ENCODE measurements around the gene TRPM3.

TRPM3 gene

GRCh38 chr9:70817311-70817710 is 304.1 kb downstream of the TRPM3 start:
- no peak for DNase-seq (ENCODE audit: low read depth)
- H3K4me3 ChIP-seq (ENCODE audit: low read depth, low read length), result no peak overlapping the region
- TF ChIP-seq, protein P1, sequence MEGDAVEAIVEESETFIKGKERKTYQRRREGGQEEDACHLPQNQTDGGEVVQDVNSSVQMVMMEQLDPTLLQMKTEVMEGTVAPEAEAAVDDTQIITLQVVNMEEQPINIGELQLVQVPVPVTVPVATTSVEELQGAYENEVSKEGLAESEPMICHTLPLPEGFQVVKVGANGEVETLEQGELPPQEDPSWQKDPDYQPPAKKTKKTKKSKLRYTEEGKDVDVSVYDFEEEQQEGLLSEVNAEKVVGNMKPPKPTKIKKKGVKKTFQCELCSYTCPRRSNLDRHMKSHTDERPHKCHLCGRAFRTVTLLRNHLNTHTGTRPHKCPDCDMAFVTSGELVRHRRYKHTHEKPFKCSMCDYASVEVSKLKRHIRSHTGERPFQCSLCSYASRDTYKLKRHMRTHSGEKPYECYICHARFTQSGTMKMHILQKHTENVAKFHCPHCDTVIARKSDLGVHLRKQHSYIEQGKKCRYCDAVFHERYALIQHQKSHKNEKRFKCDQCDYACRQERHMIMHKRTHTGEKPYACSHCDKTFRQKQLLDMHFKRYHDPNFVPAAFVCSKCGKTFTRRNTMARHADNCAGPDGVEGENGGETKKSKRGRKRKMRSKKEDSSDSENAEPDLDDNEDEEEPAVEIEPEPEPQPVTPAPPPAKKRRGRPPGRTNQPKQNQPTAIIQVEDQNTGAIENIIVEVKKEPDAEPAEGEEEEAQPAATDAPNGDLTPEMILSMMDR (conservative IDR thresholded peaks at IDR 0.05; ENCODE audit: low read depth, low read length), result no peak

DNA sequence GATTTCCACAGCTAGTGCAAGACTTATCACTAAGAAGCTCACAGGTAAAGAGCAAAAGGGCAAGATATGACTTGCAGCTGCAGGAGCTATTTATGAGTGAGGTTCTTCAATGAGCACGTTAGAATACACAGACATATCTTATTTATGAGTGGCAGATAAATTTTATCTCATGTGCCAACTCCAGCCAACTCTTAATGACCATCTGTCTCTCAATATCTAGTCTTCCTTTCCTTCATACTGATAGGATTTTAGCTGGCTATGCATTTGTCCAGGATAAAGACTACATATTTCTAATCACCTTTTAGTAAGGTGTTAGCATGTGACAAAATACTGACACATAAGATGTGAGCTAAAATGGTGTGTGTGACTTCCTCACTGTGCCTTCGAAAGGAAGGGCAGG is 304.5 kb downstream of the TRPM3 start:
- TF ChIP-seq, protein P1 (conservative IDR thresholded peaks at IDR 0.05; ENCODE audit: low read depth, low read length), result no peak
- no peak overlapping the region for H3K4me3 ChIP-seq (ENCODE audit: low read depth, low read length)

DNA sequence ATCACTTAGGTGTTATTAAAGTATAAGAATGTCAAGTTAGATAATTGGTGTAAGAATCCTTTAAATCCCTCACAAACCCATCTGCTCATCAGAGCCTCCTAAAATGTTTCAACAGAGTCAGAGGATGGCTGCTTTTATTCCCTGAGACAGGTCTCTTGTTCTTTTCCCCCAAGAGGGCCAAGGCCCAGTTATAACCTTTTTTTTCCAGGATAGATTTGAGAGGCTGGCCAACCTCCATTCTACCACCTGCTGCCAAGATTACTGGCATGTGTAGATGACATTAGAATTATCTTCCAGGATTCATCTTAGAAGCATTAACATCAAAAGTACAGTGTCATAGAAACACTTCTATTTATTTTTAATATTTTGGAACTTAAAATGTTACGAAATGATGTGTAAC is 305.1 kb downstream of the TRPM3 start:
- no peak for DNase-seq (ENCODE audit: low read depth)
- TF ChIP-seq, protein P1 (conservative IDR thresholded peaks at IDR 0.05; ENCODE audit: low read depth, low read length), result no peak
- no peak overlapping the region for H3K4me3 ChIP-seq (ENCODE audit: low read depth, low read length)

More for the DNA sequence above, 304.5 kb downstream of the TRPM3 start:
- DNase-seq (ENCODE audit: low read depth), result no peak

- TF ChIP-seq, protein P1 (conservative IDR thresholded peaks at IDR 0.05; ENCODE audit: low read depth, low read length), result no peak
- no peak for DNase-seq (ENCODE audit: low read depth)
- H3K4me3 ChIP-seq (ENCODE audit: low read depth, low read length), result no peak overlapping the region
These were observed 306.8 kb downstream of the TRPM3 start for GRCh38 chr9:70814597-70814996.

- TF ChIP-seq, protein P1 (conservative IDR thresholded peaks at IDR 0.05; ENCODE audit: low read depth, low read length), result no peak
- no peak overlapping the region for H3K4me3 ChIP-seq (ENCODE audit: low read depth, low read length)
- DNase-seq (ENCODE audit: low read depth), result no peak
These were observed 308.3 kb downstream of the TRPM3 start for GRCh38 chr9:70813141-70813540.

- H3K4me3 ChIP-seq (ENCODE audit: low read depth, low read length), result no peak overlapping the region
- TF ChIP-seq, protein P1 (conservative IDR thresholded peaks at IDR 0.05; ENCODE audit: low read depth, low read length), result no peak
- DNase-seq (ENCODE audit: low read depth), result no peak
These were observed 309.8 kb downstream of the TRPM3 start for GRCh38 chr9:70811638-70812037.

GRCh38 chr9:70806875-70807274 is 314.5 kb downstream of the TRPM3 start:
- TF ChIP-seq, protein P1 (conservative IDR thresholded peaks at IDR 0.05; ENCODE audit: low read depth, low read length), result no peak
- H3K4me3 ChIP-seq (ENCODE audit: low read depth, low read length), result no peak overlapping the region
- no peak for DNase-seq (ENCODE audit: low read depth)
